PFSK-1 (cell line): Measurements from ENCODE around the gene FOXS1.
A peak's percentile ranks its signal among the peaks of the same experiment; 100 is the strongest.

Source experiments
- FOXP2 ChIP-seq: optimal IDR thresholded peaks from 2 replicates; pipeline ENCODE3; 2011; ENCODE audit warnings: borderline replicate concordance, control low read depth, inconsistent platforms; ENCODE audit not compliant: insufficient read depth; ENCODE audit errors: extremely low read length, extremely low read depth
- POLR2AphosphoS5 ChIP-seq: IDR thresholded peaks from 2 replicates; pipeline ENCODE4 v1.6.1; 2012; ENCODE audit warnings: low read depth, mild to moderate bottlenecking, control low read depth, low read length, moderate library complexity
- REST ChIP-seq, 2 experiments: IDR thresholded peaks; 2 replicates each; pipeline versions ENCODE4 v1.6.1 to v1.8.0; 2011 to 2012; ENCODE audit warnings: low read depth in 2 of 2, low read length in 2 of 2, control low read depth in 1 of 2, inconsistent platforms in 1 of 2, mild to moderate bottlenecking in 1 of 2, moderate library complexity in 1 of 2; ENCODE audit not compliant: insufficient read depth in 1 of 2
- SIN3A ChIP-seq: IDR thresholded peaks from 2 replicates; pipeline ENCODE4 v1.6.1; 2012; ENCODE audit warnings: mild to moderate bottlenecking, low read length, moderate library complexity, borderline replicate concordance; ENCODE audit not compliant: insufficient read depth
- TAF1 ChIP-seq: IDR thresholded peaks from 2 replicates; pipeline ENCODE4 v1.6.1; 2012; ENCODE audit warnings: low read length, control low read depth, borderline replicate concordance; ENCODE audit not compliant: insufficient read depth

FOXS1 gene

GRCh38 chr20:31824554-31825313 lies 20.7 kb downstream of the FOXS1 start:
- TF ChIP-seq SIN3A (no peak), TAF1 (no peak), FOXP2 (no peak), POLR2AphosphoS5 (no peak), REST (IDR thresholded peaks at IDR 0.05; ENCODE audit: insufficient read depth in 1 of 2, low read depth in 2 of 2, low read length in 2 of 2) (no peak)

DNA sequence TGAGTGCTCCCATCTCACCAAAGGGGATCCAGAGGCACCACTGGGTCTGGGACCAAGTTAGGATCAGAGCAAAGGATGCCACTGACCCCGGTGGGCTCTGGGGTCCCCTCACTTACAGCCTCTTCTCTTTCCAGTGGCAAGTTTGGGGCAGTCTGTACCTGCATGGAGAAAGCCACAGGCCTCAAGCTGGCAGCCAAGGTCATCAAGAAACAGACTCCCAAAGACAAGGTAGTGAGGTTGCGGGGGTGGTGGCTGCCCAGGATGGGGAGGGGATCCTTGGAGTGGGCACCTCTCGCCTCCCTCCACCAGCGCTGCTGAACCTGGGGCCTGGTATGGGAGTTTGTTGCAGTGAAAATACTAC lies 21.3 kb downstream of the FOXS1 start:
- no peak for TF ChIP-seq POLR2AphosphoS5

DNA sequence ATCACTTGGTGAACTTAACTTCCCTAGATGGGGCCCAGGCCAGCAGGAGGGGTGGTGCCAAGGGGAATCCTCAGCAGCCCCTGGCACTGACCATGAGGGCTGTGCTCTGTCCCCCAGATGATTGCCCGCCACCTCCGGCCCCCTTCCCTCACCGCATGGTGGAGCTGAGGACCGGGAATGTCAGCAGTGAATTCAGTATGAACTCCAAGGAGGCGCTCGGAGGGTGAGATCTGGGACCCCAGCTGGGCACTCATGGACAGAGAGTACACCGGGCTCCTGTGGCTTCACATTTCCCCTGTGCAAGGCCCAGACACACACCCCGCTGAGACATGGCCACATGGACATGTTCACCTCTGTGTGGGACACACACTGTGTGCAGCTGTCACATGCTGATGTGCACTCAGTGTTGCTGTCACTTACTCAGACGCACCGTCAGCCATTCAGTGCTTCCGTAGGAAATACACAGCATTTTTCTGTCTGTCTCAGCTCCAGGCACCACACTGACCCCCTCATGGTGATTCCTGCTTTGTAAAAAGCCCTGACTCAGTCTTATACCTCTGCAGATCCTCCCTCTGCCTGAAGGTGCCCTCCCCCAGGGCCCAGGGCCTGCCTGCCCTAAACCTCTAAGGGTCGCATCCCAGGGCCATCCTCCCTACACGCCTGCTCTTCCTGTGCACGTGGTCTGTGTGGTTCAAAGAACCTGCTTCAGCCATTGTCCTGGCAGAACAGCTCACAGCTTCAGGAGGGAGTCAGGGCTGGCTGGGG lies 21.9 kb downstream of the FOXS1 start:
- TF ChIP-seq SIN3A (no peak), FOXP2 (peak; percentile 42)

DNA sequence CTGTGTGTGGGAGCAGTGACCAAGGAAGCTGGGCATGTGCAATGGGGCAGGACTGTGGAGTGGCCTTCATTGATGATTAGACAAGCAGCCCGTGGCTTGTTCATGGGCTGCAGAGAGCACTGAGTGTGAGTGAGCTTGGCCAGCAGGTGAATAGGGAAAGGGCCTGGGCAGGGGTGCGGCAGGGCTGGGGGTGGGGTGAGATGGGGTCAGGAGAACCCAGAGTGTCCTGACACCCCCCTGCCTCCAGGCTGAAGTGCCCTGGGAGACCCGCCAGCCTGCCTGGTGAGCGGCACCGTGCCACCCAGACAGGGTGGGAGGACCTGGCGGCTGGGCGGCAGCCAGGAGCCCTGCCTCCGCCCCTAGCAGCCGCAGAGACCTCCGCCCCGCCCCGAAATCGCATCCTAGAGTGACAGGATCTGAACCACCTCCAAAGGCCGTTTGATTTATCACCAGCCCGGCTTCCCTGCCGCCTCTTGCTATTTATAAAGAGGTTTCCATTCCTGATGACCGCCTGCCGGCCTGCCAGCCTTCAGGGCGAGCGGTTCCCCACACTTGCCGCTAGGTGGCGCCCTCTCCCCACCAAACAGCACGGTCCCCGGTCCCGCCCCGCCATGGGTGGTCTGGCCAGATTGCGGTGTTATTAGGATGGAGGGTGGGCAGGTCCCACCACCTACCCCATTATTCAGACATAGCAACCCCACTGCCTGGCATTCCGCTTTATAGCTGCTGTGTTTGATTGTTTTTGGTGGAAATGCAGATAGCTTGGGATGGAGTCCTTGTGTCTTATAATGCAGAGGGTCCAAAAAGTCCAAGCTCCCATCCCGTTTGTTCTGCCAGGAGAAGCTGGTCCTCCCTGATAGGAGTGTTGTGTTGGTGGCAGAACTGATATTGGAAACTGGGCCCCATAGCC lies 22.7 kb downstream of the FOXS1 start:
- TF ChIP-seq TAF1: no peak
- no peak for TF ChIP-seq REST (IDR thresholded peaks at IDR 0.05; ENCODE audit: insufficient read depth in 1 of 2, low read depth in 2 of 2, low read length in 2 of 2)
- TF ChIP-seq POLR2AphosphoS5: no peak
- peak; percentile 50 for TF ChIP-seq FOXP2
- TF ChIP-seq SIN3A: 0 out of 2 replicates have a peak, but pooled peaks have one; percentile 17

DNA sequence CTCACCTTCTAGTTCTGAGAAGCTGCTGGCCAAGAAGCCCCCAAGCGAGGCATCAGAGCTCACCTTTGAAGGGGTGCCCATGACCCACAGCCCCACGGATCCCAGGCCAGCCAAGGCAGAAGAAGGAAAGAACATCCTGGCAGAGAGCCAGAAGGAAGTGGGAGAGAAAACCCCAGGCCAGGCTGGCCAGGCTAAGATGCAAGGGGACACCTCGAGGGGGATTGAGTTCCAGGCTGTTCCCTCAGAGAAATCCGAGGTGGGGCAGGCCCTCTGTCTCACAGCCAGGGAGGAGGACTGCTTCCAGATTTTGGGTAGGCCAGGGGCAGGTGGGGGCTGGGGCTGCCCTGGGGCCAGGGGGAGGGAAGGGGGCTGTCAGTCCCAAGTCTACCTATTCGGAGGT lies 24.0 kb downstream of the FOXS1 start:
- TF ChIP-seq SIN3A (no peak), POLR2AphosphoS5 (no peak), FOXP2 (no peak), REST (IDR thresholded peaks at IDR 0.05; ENCODE audit: insufficient read depth in 1 of 2, low read depth in 2 of 2, low read length in 2 of 2) (no peak), TAF1 (no peak)
